HG03565 (cell line): Measurements from ENCODE around the gene TYW1.
"Not testable (repeated sequence)": the region's sequence is repeated elsewhere in the genome, so short reads cannot be mapped to it uniquely, and the experiment has no call there.

Experiments used
- ATAC-seq: cut with Tn5 transposase; IDR thresholded peaks from one replicate; pipeline ENCODE4 v1.9.1; 2021; ENCODE audit warnings: mild to moderate bottlenecking, moderate library complexity; ENCODE audit not compliant: unreplicated experiment

TYW1 gene

DNA sequence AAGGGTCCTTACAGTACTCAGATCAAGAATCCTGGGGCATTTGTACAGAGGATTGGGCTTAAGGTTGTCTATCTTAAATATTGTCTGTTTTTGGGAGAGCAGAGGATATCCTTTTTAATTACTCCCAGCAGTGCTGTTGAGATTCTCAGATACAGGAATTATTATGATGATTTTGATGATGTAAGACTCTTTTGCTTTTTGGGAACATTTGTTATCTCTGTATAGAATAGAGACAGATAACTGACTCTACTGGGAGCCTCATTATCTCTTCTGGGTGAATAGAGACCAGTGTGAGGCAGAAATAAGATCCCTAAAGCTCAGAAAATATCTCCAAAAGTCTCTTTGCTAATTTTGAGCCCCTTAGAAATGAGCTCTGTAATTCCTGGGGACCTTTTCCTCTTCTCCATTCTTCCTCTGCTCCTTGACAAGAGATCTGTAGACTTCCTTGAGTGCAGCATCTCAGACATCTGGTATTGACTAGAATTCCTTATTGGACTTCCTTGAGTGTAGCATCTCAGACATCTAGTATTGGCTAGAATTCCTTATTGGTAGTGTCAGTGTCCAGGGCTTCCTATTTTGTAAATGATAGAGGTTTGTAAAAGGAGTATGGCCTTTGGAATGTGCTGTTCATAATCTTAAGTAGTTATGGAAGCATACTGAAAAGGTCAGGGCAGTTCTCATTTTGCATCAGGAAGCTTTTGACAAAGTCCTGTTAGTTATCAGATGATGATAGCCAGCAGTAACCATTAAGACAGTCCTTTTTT is 118.0 kb downstream of the TYW1 start:
- ATAC-seq: not testable (repeated sequence)

DNA sequence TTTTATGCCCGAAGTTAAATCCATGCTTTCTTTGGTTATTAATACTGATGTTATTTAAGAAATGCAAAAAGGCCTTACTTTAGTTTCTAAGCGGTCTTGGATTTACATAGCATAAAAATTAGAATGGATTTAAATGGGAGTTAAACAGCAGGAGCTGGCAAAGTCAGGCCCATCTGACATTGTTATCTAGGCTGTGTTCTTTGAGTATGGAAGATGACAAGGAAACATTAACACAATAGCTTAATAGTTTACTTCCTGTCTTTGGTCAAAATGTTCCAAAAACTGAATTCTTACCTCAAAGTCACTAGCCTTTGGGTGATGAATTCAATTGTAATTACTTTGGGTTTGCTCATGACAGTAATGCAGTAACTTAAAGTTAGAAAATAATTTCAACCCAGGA is 123.9 kb downstream of the TYW1 start:
- ATAC-seq: not testable (repeated sequence)

DNA sequence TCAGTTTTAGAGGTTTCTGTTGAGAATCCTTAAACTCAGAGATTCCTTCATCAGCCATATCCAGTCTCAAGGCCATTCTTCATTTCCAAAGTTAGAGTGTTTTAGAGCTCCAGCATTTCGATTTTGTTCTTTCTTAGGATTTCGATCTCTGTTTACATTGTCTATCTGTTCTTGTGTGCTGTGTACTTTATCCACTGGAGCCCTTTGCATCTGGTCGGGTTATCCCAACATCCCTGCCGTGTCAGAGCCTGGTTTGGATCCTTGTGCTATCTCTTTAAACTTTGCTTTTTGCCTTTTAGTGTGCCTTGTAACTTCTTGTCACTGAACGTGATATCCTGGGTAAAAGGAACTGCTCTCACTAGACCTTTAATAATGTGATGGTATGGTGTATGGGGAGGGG is 131.6 kb downstream of the TYW1 start:
- not testable (repeated sequence) for ATAC-seq

DNA sequence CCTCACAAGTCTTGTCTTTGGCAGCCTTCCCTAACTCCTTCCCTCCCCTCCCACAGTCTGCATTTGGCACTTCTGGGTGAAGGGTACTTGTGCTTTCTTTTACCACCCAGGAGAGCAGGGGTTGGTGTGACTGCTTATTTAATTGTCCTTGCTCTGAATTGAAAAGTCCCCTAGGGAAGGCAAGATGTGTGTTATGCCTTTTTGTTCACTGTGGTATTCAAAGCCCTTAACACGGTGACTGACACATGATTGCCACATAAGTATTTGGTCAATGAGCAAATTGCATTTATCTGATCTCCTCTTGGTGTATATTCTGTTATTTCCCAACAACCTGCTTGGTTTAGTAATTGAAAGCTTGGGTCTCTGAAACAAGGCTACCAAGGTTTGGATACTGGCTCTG is 134.1 kb downstream of the TYW1 start:
- ATAC-seq: not testable (repeated sequence)

DNA sequence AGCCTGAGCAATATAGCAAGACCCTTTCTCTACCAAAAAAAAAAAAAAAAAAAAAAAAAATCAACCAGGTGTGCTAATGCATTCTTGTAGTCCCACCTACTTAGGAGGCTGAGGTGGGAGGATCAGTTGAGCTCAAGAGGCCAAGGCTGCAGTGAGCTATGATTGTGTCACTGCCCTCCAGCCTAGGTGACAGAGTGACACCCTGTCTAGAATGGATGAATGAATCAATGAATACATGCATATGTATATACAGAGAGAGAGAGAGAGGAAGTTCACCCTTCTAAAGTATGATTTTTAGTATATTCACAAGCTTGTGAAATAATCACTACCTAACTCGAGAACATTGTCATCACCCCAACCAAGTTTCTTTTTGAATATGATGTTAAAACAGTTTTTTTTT is 138.3 kb downstream of the TYW1 start:
- ATAC-seq: peak; percentile 56

DNA sequence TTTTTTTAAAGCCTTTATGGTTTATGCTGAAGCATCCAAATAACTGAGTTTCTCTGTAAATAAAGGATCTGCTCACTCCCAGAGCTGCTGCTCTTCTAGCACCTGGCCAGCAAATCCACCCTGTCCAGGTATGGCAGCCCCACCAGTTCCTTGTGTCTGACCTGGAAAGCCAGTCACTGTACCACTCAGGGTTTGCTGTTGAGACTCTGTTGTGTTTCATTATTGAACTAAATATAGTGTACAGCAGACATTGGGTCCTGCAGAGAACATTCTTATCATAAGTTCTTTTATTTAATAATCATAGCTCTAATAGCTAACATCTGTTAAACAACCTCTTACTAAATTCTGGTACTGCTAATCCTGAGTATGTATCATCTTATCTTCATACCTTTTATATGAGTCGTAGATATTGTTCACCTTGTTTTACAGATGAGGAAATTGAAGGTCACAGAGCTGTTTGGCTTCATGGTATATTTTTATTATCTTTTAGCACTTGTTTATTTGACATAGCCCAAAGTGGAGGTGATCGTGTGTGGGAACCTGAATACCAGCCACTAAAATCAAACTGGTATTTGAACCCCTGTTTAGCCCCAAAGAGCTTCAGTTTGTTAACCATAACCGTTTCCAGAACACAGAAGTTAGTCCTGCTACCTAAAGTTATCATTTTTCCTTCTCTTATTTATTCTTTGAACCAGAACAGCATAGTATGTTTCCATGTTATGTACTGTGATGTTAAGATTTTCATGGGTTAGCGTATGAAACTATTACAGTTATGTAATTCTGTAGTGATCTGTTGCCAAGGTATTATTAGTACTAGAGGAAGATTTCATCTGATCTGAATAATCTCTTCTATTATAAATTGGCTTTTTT is 139.2 kb downstream of the TYW1 start:
- ATAC-seq: not testable (repeated sequence)

DNA sequence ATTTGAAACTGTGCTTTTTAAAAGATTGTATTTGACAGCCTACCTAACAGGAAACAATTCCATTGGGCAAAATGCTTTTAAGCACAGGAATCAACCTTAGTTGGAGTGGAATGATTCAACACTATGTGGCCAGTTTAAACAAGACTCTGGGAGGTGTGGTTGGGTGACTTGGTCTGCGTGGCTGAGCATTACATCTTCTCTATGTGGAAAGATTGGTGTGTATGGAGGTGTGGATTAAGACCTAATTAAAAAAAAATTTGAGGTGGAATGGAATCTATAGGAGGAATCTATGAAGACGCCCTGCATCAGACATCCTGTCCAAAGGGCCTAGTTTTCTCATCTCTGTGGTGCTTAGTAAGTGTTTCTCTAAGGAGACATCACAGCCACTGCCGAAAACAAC is 140.9 kb downstream of the TYW1 start:
- ATAC-seq: not testable (repeated sequence)

DNA sequence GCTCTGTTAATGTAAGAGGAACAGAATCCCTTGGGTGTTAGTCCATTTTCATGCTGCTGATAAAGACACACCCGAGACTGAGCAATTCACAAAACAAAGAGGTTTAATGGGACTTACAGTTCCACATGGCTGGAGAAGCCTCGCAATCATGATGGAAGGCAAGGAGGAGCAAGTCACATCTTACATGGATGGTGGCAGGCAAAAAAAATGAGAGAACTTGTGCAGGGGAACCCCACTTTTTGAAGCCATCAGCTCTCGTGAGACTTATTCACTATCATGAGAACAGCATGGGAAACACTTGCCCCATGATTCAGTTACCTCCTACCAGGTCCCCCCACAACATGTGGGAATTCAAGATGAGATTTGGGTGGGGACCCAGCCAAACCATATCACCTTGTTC is 143.2 kb downstream of the TYW1 start:
- ATAC-seq: not testable (repeated sequence)

DNA sequence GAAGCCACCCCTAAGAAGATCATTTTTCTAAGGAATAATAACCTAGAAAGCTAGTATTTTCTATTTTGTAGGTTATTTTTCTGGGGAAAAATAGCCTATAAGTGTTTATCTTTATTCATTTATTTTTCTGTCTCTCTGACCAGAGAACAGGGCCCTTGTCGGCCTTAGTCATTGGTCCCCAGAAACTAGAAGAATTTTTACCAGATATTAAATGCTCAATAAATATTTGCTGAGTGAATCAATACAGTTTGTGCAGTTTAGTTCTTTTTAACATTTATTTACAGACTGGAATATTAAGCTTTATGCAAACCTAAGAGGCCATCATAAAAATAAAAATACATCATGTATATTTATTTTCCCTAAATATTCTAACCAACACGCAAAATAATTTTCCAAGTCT is 144.4 kb downstream of the TYW1 start:
- not testable (repeated sequence) for ATAC-seq

DNA sequence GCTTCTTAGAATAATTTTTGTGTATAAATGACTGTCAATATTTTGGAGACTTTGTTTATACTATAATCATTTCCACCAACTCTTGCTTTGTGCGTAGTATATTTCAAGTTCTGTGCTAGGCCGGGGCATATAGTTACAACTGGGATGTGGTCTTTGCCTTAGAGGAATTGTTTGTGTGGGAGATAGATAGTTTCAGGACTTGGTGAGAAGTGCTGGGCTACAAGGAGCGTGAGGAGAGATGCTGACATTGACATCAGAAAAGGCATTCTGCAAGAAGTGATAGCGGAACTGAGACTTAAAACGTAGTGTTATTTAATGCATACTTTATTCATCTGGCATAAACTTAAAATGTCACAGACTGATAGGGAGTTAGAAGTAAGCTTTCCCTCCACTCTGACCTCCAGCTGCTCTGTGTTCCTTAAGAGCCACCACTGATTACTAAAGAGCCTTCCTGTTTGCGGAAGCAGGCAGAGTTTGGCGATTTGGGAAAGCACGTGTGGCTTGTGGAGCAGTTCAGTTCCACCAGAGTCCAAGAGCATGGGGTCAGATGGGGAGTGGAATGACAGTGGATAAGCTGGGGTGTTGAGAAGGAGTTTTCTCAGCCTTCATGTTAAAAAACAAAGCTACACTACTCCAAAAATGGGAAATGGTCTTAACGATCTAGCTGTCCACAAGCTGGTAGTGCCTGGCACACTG is 146.6 kb downstream of the TYW1 start:
- ATAC-seq: not testable (repeated sequence)

DNA sequence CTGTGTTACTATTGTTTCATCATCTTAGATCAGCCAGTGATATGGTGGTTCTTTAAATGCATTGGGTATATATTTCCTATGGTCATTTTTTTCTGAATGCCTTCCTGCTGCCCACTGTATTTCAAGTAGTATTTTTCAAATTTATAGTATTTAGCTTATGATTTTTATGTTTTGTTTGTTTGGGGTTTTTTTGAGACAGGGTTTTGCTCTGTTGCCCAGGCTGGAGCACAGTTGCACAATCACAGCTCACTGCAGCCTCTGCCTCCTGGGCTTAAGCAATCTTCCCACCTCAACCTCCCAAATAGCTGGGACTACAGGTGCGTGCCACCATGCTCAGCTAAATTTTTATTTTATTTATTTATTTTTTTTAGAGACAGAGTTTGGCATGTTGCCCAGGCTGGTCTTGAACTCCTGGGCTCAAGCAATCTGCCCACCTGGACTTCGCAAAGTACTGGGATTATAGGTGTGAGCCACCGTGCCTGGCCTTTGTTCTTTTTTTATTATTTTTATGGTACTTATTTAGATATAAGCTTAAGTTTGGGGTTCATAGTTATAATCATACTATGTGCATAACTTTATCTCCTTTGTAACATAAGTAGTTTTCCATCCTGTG is 149.1 kb downstream of the TYW1 start:
- not testable (repeated sequence) for ATAC-seq

DNA sequence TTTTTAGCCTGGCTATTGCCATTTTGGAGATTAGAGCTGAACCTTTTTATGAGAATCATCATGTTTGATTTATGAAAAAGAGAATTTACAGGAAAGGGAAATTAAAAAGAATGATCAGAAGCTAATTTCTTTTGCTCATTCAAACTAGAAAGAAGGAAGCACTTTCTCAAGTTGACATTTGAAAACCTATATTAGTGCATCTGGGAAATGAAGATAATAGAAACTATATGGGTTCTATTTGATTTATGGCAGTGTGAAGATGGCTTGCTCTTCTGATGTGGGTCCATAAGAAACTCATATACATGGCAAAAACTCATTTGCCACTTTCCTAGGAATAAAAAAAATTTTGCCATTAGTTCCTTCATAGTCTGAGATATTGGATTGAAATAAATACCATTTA is 152.5 kb downstream of the TYW1 start:
- ATAC-seq: not testable (repeated sequence)

DNA sequence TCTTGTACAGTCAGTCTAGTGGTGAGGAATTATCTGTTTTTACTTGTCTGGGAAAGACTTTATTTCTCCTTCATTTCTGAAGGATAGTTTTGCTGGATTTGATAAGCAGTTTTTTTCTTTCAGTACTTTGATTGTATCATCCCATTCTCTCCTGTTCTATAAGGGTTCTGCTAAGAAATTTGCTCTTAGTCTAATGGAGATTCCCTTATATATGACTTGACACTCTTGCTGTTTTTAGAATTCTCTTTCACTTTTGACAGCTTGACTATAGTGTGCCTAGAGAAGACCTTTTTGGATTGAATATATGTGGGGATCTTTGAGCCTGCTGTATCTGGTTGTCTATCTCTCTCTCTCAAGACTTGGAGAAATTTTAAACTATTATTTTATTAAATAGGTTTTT is 157.7 kb downstream of the TYW1 start:
- ATAC-seq: not testable (repeated sequence)

DNA sequence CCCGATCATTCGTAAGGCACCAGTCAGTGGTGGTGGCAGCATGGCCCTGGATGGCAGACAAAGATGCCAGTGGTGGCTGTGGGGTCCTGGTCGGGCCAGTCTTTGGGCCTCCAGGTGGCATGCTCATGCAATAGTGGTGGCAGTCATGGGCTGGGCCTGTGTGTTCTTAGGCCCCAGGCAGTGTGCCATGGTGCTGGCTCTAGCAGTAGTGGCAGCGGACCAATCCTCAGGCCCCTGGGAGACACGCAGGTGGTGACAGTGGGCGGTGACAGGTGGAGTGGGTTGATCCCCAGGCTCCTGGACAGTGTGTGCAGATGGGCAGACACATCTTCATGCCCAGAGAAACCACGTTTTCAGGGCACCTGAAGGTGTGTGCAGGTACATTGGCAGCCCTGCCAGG is 159.4 kb downstream of the TYW1 start:
- not testable (repeated sequence) for ATAC-seq

DNA sequence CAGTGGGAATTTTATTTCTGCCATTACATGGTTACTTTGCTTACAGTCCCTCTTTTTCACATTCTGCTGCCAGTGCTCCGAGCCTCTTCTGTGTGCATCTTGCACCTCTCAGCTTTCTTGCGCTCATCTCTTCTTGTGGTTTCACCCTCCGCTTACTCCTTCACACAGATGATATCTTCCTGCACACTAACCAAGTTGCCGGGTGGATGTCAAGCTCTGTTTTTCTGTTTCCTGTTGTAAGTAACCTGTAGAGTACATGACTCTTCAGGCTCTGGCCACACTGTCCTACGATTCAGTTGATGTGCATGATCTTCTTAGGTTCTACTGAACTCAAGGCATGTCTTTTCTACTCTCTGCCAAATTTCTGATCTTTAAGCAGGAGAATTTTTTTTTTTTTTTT is 166.7 kb downstream of the TYW1 start:
- ATAC-seq: peak; percentile 48

DNA sequence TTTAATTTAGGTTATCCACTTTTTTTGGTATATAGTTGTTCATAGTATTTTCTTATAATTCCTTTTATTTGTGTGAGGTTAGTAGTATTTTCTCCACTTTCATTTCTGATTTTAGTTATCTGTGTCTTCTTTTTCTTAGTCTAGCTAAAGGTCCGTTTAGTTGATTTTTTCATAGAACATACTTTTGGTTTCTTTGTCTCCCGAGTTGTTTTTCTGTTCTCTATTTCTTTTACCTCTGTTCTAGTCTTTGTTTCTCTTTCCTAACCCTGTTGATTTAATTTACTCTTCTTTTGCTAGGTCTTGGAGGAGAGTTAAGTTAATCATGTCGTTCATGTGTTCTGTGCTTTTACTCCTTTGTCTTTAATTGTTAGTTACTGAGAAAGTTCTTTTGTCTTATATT is 174.5 kb downstream of the TYW1 start:
- not testable (repeated sequence) for ATAC-seq

DNA sequence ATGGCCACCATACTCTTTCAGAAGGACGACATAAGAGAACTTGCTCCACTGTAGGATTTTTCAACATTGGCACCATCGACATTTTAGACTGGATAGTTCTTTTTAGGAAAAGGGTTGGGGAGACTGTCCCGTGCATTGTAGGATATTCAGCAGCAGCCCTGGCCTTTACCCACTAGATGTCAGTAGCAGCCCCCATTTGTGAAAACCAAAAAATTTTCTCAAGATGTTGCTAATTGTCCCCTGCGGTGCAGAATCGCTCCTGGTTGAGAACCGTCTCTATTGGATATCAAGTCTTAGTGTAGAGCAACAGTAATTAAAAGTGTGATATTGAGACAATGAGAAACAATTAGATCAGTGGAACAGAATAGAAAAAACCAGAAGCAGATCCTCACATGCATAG is 180.1 kb downstream of the TYW1 start:
- ATAC-seq: not testable (repeated sequence)

DNA sequence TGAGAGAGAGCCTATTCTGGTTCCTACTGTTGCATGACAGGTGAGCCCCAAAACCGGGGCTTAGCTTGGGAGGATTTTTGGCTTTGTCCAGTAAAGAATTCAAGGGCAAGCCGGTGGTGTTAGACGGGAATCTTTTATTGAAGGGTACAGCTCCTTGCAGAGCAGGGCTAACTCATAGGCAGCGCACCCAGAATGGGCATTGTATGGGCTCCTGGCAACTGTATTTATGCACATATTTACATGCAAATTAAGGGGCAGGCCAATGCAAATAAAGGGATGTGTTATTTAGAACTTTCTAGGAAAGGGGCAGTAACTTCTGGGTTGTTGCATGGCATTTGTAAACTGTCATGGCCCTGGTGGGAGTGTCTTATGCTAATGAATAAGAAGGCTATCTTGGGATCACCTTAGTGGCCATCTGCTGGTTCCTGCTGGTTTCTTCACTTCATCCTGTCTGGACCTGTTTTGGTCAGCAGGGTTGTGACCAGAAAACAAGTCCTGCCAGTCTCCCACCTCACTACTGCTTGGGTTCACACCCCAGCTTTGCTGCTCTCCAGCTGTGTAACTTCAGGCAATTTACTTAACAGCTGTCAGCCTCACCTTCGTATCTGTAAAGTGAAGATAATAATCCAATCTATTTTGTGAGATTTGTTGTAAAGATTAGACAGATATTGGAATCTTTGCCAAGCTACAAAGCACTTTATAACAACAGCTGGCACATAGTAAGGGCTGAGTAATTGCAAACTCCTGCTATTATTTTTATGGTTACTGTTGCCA is 182.5 kb downstream of the TYW1 start:
- not testable (repeated sequence) for ATAC-seq

DNA sequence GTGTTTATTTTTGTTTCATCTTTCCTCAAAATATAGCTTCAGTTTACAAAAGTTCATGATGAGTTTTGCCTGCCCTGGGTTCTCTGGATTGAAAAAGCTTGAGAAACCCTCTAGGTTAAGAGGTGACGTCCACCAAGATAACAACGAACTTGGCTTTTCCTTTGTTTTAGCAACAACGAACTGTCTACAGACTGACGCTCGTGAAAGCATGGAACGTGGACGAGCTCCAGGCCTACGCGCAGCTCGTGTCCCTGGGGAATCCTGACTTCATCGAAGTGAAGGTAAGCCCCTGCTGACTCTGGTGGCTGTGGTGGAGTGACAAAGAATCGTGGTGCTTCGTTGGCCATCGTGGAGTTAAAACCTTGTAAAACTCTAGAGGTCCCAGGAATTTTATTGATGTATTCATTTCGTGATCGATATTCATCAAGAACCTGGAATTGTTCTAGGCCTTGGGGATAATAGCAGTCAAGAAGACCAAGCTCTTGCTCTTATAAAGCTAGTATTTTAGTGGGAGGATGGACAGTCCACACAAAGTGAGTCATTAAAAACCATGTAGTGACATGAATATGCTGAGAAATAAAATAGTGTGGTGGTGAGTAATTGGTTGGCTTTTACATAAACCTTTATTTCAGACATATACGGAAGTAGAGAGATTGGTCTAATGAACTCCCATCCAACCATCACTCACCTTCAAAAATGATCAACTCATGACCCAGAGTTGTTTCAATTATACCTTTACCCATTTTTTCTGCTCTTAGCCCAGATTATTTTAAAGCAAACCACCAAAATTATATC is 186.5 kb downstream of the TYW1 start:
- ATAC-seq: not testable (repeated sequence)
